PC-9 (cell line): ENCODE data around the gene FBN1. TPM values are rescaled to one million over a fixed set of nuclear protein-coding genes. Genes with fewer than 3 reads are reported as not detected.

ENCODE experiments used
- BruUV-seq: library from RNA; stranded (reverse); fragments of 400-500 nt; replicated peaks from 2 replicates; lab custom pipeline; 2021; lab: Mats Ljungman, UMichigan
- CTCF ChIA-PET: fragments of 300-600 bp; sonication (Branson Sonifier 250); formaldehyde crosslinking; loops from one replicate; lab custom pipeline; 2022; ENCODE audit warnings: antibody characterized with exemption; lab: Charles Lee
- POLR2A ChIA-PET: fragments of 300-600 bp; sonication (Branson Sonifier 250); formaldehyde crosslinking; loops from one replicate; lab custom pipeline; 2022; ENCODE audit warnings: antibody characterized with exemption; ENCODE audit not compliant: unreplicated experiment; lab: Charles Lee
- DNase-seq, 2 experiments: peaks; one replicate each; pipeline versions ENCODE4 v3.0.0 to v3.0.0-alpha.2; 2015 to 2022; ENCODE audit warnings: mixed read lengths in 1 of 2
- H2AFZ ChIP-seq: fragments of 200-600 bp; sonication (generic); 2 replicates; pipeline ENCODE4 v1.8.1; 2017; ENCODE audit warnings: antibody characterized with exemption
- H3F3A ChIP-seq: fragments of 200-600 bp; sonication (generic); 2 replicates; pipeline ENCODE4 v1.8.1; 2017; ENCODE audit warnings: antibody characterized with exemption, mild to moderate bottlenecking, low read depth; ENCODE audit not compliant: insufficient read depth
- H3K27ac ChIP-seq: fragments of 200-600 bp; sonication (generic); 2 replicates; pipeline ENCODE4 v1.6.1; 2016; ENCODE audit warnings: mixed run types
- H3K27me3 ChIP-seq: fragments of 200-600 bp; sonication (generic); 2 replicates; pipeline ENCODE4 v1.6.1; 2016; ENCODE audit warnings: low read depth, mixed run types; ENCODE audit not compliant: insufficient read depth
- H3K36me3 ChIP-seq: fragments of 200-600 bp; sonication (generic); 2 replicates; pipeline ENCODE4 v1.6.1; 2016; ENCODE audit warnings: low read depth, mixed run types
- H3K4me1 ChIP-seq: fragments of 200-600 bp; sonication (generic); replicated peaks from 2 replicates; pipeline ENCODE4 v1.6.1; 2016; ENCODE audit warnings: mixed run types; ENCODE audit not compliant: insufficient read depth
- H3K4me2 ChIP-seq: fragments of 200-600 bp; sonication (generic); 2 replicates; pipeline ENCODE4 v1.6.1; 2017; ENCODE audit warnings: mixed run types
- H3K4me3 ChIP-seq: fragments of 200-600 bp; sonication (generic); 2 replicates; pipeline ENCODE4 v1.6.1; 2016; ENCODE audit warnings: mixed run types
- H3K79me2 ChIP-seq: fragments of 200-600 bp; sonication (generic); 2 replicates; pipeline ENCODE4 v1.6.1; 2017; ENCODE audit warnings: low read depth, mixed run types
- H3K9me2 ChIP-seq: fragments of 200-600 bp; sonication (generic); 2 replicates; pipeline ENCODE4 v1.8.1; 2017; ENCODE audit warnings: mild to moderate bottlenecking; ENCODE audit not compliant: insufficient read depth
- H3K9me3 ChIP-seq: fragments of 200-600 bp; sonication (generic); 2 replicates; pipeline ENCODE4 v1.8.1; 2016; ENCODE audit warnings: low read depth; ENCODE audit not compliant: insufficient read depth
- H4K20me1 ChIP-seq: fragments of 200-600 bp; sonication (generic); 2 replicates; pipeline ENCODE4 v1.8.1; 2017; ENCODE audit not compliant: insufficient read depth
- EZH2 ChIP-seq: fragments of 200-600 bp; sonication (generic); IDR thresholded peaks from 2 replicates; pipeline ENCODE4 v1.8.0; 2017; ENCODE audit warnings: antibody characterized with exemption, low read depth
- intact Hi-C: fragments of 100-400 bp; cut with micrococcal nuclease; formaldehyde crosslinking; loops from one replicate; pipeline ENCODE4 v1.10.0; 2022; ENCODE audit not compliant: unreplicated experiment
- total RNA-seq: library from RNA; stranded (reverse); gene quantifications from 2 replicates; pipeline ENCODE4 v1.2.3, GENCODE V29; 2021
- TF ChIP-seq, protein P1 (sequence below): fragments of 200-600 bp; sonication (generic); conservative IDR thresholded peaks from 2 replicates; pipeline ENCODE4 v1.6.1; 2017; ENCODE audit warnings: mixed run types, antibody characterized with exemption, mild to moderate bottlenecking, moderate library complexity

FBN1 gene
- total RNA-seq, 1 experiment from 2014 or later: 1.3 TPM

DNA sequence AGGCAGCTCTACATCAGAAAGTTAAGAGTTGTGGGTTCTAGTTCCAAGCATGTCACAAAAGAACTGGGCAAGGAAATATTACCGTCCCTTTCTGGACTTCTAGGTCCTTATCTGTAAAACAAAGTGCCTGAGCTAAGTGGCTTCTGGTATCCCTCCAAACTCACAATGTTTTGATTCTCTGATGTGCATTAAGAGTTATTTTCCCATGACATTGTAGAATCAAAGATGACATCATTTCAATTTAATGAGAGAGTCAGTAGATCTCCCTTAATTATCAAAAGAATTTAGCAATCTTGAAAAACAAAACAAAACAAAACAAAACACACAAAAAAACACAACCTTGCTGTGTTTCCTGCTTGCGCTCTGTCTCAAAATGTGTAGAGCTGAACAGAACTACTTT, 225.6 kb downstream of the FBN1 start:
- intact Hi-C loops: loop anchor here (5.0 kb wide), 1 partner anchor 48 kb away; no protein-coding TSS in a partner anchor
- no peak for TF ChIP-seq EZH2
- TF ChIP-seq, protein P1, sequence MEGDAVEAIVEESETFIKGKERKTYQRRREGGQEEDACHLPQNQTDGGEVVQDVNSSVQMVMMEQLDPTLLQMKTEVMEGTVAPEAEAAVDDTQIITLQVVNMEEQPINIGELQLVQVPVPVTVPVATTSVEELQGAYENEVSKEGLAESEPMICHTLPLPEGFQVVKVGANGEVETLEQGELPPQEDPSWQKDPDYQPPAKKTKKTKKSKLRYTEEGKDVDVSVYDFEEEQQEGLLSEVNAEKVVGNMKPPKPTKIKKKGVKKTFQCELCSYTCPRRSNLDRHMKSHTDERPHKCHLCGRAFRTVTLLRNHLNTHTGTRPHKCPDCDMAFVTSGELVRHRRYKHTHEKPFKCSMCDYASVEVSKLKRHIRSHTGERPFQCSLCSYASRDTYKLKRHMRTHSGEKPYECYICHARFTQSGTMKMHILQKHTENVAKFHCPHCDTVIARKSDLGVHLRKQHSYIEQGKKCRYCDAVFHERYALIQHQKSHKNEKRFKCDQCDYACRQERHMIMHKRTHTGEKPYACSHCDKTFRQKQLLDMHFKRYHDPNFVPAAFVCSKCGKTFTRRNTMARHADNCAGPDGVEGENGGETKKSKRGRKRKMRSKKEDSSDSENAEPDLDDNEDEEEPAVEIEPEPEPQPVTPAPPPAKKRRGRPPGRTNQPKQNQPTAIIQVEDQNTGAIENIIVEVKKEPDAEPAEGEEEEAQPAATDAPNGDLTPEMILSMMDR: no peak

DNA sequence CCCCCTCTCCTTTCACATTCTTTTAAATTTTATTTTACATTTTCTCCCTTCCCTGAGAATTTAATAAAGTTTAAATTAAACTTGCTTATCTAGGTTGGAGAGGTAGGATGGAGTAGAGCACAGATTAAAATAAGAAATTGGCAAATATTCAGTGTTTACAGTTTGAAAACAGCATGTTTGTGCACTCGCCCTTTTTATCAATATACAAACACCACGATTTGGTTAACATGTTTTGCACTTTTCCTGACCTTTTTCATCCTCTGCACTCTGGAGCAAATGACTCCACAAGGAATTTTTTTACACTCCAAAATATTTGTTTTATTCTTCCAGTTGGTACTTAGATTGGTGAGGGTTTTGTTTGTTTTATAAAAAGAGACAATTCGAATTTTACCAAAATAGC, 227.2 kb downstream of the FBN1 start:
- H3K9me2 ChIP-seq: no peaks in the 10 kb centered on the region
- TF ChIP-seq, protein P1: no peak
- no peak for TF ChIP-seq EZH2
- H3K27ac ChIP-seq: no peak overlapping the region
- H3K9me3 ChIP-seq: no peaks in the 10 kb centered on the region
- H3K4me1 ChIP-seq: no peaks in the 10 kb centered on the region
- H2AFZ ChIP-seq: no peak overlapping the region
- CTCF ChIA-PET: no interaction called here
- intact Hi-C loops: loop anchor here (5.0 kb wide), 1 partner anchor 46 kb away; no protein-coding TSS in a partner anchor
- H3K79me2 ChIP-seq: no peaks in the 10 kb centered on the region
- no peak overlapping the region for H3K4me2 ChIP-seq
- no peaks in the 10 kb centered on the region for H3K36me3 ChIP-seq
- H3K4me3 ChIP-seq: no peak overlapping the region
- no peak for DNase-seq
- POLR2A ChIA-PET: no interaction called here
- no peaks in the 10 kb centered on the region for H4K20me1 ChIP-seq
- no TSS peak for BruUV-seq
- H3K27me3 ChIP-seq: no peaks in the 10 kb centered on the region
- H3F3A ChIP-seq: no peaks in the 10 kb centered on the region

More for the DNA sequence above, 225.6 kb downstream of the FBN1 start:
- Histone ChIP-seq H3K27ac (no peak overlapping the region), H3K4me1 (peaks cover 9% of the 10 kb centered on the region; the same call in 1 of the 2 replicates), H3F3A (no peaks in the 10 kb centered on the region), H3K9me3 (no peaks in the 10 kb centered on the region), H3K9me2 (no peaks in the 10 kb centered on the region), H3K79me2 (no peaks in the 10 kb centered on the region), H3K4me3 (no peak overlapping the region), H3K36me3 (no peaks in the 10 kb centered on the region), H3K4me2 (no peak overlapping the region), H4K20me1 (no peaks in the 10 kb centered on the region), H3K27me3 (no peaks in the 10 kb centered on the region), H2AFZ (no peak overlapping the region)
- CTCF ChIA-PET: no interaction called here
- no TSS peak for BruUV-seq
- POLR2A ChIA-PET: no interaction called here
- DNase-seq: no peak

DNA sequence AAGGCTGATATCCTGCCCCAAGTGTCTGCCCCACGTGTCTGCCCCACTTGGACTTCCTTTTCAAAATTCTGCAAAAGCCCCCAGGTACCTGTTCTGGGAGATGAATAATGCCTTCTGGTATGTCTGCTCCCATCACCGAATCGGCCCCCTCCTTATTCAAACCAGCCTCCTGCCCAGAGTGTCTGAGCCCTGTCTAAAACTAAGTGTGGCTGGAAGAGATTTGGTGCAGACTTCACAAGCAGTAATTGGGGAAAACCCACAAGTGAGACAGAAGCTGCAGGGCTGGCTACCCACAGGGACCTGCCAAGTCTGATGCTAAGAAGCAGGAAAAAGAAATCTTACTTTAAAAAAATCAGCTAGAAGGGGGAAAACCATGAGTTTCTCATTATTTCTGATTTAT, 229.2 kb downstream of the FBN1 start:
- intact Hi-C loops: loop anchor here (5.0 kb wide), 1 partner anchor 44 kb away; no protein-coding TSS in a partner anchor
- Histone ChIP-seq H3K4me3 (no peak overlapping the region), H3K36me3 (no peaks in the 10 kb centered on the region), H3K27me3 (no peaks in the 10 kb centered on the region), H3K4me2 (no peak overlapping the region), H2AFZ (no peak overlapping the region), H3F3A (no peaks in the 10 kb centered on the region), H3K79me2 (no peaks in the 10 kb centered on the region), H3K9me3 (no peaks in the 10 kb centered on the region), H3K27ac (no peak overlapping the region), H3K9me2 (no peaks in the 10 kb centered on the region), H4K20me1 (no peaks in the 10 kb centered on the region), H3K4me1 (no peaks in the 10 kb centered on the region)
- TF ChIP-seq, protein P1: no peak
- TF ChIP-seq EZH2: no peak
- CTCF ChIA-PET: no interaction called here
- POLR2A ChIA-PET: no interaction called here
- DNase-seq: no peak
- BruUV-seq: no TSS peak
